Esophagus muscularis mucosa (tissue), 3 donors: Measurements from ENCODE around the gene CCDC167.

ENCODE experiments used
- CTCF ChIP-seq, 3 experiments: fragments of 200-600 bp in 2 of 3; fragments of 450-650 bp in 1 of 3; sonication (generic) in 2 of 3; IDR thresholded peaks; one replicate each; pipeline ENCODE4 v1.5.1; 2017 to 2019; ENCODE audit warnings: antibody characterized with exemption in 3 of 3, mild to moderate bottlenecking in 2 of 3, moderate library complexity in 1 of 3
- POLR2A ChIP-seq: fragments of 450-650 bp; IDR thresholded peaks from one replicate; pipeline ENCODE4 v1.6.1; 2017; ENCODE audit warnings: antibody characterized with exemption, moderate library complexity, mild to moderate bottlenecking, low read depth
- POLR2AphosphoS5 ChIP-seq, 2 donors: sonication (generic); formaldehyde crosslinking; IDR thresholded peaks; one replicate each; pipeline ENCODE4 v1.6.1; 2017; ENCODE audit warnings: antibody characterized with exemption in 2 of 2

DNA sequence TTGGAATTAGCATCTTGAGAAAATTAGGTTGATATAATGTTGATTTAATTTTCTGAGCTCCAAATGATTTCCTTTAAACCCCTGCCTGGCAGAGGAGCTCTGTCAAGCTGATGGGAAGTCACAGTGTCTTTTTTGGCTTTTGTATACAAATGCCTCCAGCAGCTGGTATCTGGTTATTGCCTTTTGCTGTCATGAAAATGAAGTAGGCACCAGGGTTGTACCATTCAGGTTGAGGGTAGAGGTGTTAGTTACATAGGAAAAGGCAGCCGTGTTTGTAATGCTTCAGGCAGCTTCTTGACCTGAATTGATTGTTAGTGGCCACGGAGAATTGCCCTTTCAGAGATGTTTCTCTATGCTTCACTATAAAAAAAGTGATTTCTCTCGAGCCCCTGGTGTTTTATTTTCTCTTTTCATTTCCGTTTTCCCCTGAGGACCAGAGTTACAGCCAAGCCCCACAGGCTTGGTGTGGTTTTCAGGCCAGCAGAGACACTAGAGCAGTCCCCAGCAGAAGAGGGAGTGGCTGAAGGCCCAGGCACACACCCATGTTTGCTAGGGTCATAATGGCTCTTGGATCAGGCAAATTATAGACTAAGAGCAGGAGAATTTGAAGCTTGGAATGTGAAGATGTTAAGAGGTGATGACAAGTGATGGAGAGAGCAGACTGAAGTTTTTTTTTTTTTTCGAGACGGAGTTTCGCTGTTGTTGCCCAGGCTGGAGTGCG lies 45.1 kb downstream of the CCDC167 start:
- no peak for TF ChIP-seq CTCF (IDR thresholded peaks at IDR 0.05)
- no peak for TF ChIP-seq POLR2A
- no peak for TF ChIP-seq POLR2AphosphoS5 (IDR thresholded peaks at IDR 0.05)
